Stimulated activated CD4-positive, alpha-beta T cell treated with anti-CD3 and anti-CD28 coated beads, Interleukin-15, amount 100 ng/mL, for 1 hour (primary cell): ENCODE measurements around the gene PRDM7.
"Not testable (repeated sequence)": the region's sequence is repeated elsewhere in the genome, so short reads cannot be mapped to it uniquely, and the experiment has no call there.

Source experiments
- DNase-seq, 2 donors: peaks; one replicate each; pipeline ENCODE4 v3.0.0-alpha.2; 2020; ENCODE audit warnings: low read depth in 1 of 2, low spot score in 1 of 2

Gene PRDM7

GRCh38 chr16:90015586-90016338 lies 61.4 kb downstream of the PRDM7 start:
- no peak for DNase-seq

DNA sequence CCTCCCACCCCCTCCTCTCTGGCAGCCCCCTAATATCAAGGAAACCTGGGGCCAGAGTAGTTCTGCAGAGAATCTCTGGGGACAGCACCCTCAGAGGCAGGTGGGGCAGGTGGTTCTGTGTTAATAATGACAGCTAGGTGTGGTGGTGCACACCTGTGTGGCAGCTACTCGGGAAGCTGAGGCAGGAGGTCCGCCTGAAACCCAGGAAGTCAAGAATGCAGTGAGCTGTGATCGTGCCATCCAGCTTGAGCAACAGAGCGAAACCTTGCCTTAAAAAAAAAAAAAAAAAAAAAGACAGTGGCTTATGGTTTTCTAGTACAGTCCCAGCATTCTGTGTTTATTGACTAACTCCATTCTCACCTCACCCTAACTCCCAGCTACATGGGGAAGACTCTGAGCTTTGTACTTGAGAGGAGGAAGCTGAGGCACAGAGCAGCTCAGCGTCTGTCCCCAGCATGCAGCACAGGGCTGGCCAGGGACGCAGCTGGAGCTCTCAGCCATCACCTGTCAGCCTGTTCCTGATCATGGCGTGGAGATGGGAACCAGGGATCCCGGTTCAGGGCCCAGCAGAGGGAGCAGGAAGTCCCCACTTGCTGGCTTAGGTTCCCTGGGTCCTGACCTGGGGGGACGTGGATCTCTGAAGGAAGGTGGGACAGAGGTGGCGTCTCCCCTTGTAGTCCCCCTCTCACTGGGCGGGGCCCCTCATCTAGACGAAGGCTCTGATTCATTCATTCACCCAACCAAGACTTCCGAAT lies 64.0 kb downstream of the PRDM7 start:
- no peak for DNase-seq

GRCh38 chr16:90011908-90012501 lies 65.1 kb downstream of the PRDM7 start:
- DNase-seq = no peak

DNA sequence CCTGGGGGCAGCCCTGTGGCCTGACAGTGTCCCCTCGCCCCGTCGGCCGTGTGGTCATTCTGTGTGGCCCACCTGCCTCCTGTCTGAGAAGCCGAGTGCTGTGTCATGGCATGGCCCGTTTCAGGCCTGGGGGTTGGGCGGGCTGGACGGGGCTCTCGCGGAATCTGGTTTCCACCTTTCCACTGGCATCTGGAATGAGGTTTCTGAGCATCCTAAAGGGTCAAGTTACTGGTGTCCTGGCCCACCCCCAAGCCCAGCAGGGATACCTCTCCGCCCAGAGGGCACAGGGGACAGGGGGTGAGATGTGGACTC lies 65.7 kb downstream of the PRDM7 start:
- no peak for DNase-seq

GRCh38 chr16:90010676-90011507 lies 66.2 kb downstream of the PRDM7 start:
- DNase-seq = no peak

GRCh38 chr16:90009172-90009899 lies 67.8 kb downstream of the PRDM7 start:
- DNase-seq = no peak

GRCh38 chr16:90008708-90009145 lies 68.4 kb downstream of the PRDM7 start:
- DNase-seq = peak; percentile 25 to 28

DNA sequence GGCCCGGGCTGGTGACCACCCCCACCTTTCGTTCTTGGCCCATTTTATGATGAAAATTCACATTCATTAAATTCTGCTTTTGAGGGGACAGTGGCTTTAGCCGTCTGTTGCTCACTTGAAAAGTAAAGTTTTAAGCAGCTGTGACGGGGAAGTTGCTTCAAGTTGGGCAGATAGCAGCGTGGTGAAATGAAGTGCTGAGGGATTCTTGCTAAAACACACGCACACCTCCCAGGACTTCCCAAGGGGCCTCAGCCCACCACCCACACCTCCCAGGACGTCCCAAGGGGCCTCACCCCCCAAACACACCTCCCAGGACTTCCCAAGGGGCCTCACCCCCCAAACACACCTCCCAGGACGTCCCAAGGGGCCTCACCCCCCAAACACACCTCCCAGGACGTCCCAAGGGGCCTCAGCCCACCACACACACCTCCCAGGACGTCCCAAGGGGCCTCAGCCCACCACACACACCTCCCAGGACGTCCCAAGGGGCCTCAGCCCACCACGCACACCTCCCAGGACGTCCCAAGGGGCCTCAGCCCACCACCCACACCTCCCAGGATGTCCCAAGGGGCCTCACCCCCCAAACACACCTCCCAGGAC lies 69.4 kb downstream of the PRDM7 start:
- not testable (repeated sequence) for DNase-seq

DNA sequence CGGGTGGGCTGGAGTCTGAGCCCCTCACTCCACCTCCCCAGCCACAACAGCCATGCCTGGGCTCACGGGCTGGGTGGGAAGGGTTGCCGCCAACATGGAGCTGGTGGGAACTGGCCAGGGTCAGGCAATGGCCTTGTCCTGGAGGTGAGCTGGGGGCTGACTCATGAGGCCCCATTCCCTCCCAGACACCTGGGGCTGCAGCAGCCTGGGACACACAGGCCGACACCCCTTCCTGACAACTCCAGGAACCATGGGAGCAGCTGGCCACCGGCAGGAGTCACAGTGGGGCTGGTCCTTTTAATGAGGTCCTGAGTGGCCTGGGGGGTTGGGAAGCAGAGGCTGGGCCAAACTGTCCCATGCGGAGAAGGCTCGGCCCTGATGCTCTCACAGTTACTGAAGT lies 70.1 kb downstream of the PRDM7 start:
- DNase-seq = no peak
